ENCODE data around the gene PEX6. TPM values are rescaled to one million over a fixed set of nuclear protein-coding genes. Genes with fewer than 3 reads are reported as not detected.

The PEX6 gene
- polyA plus RNA-seq, 1 donor (not counting 4 experiments of a cell fraction or from before 2014, with no cell fraction given): 5.6 TPM

- Histone ChIP-seq H3K9me3 (ENCODE audit: control insufficient read depth, low read depth, low read length) (no peaks in the 10 kb centered on the region), H3K27me3 (ENCODE audit: control insufficient read depth, extremely low read depth, insufficient read depth, low read length) (no peaks in the 10 kb centered on the region), H2AFZ (ENCODE audit: control insufficient read depth, low read length) (no peak overlapping the region), H3K79me2 (ENCODE audit: control insufficient read depth, insufficient read depth, low read length) (peaks cover 39% of the 10 kb centered on the region), H3K36me3 (ENCODE audit: control insufficient read depth in 2 of 2, extremely low read depth in 1 of 2, insufficient read depth in 2 of 2, low read length in 2 of 2) (peaks cover 28 to 32% of the 10 kb centered on the region in 2 experiments), H4K20me1 (ENCODE audit: control insufficient read depth, extremely low read depth, insufficient read depth, low read length) (no peaks in the 10 kb centered on the region), H3K9ac (ENCODE audit: control insufficient read depth, extremely low read depth, insufficient read depth, low read length) (peak overlapping the region; percentile 76), H3K4me2 (ENCODE audit: control insufficient read depth, extremely low read depth, insufficient read depth, low read depth, low read length) (peak overlapping the region; percentile 73), H3K27ac (ENCODE audit: control insufficient read depth, insufficient read depth, low read length) (no peak overlapping the region), H3K4me3 (ENCODE audit: control insufficient read depth in 2 of 3, extremely low read depth in 1 of 3, insufficient read depth in 2 of 3, low read depth in 1 of 3, low read length in 3 of 3) (peak overlapping the region in 1 of 3 experiments; percentile 95), H3K9me1 (ENCODE audit: control insufficient read depth, extremely low read depth, insufficient read depth, low read length) (no peaks in the 10 kb centered on the region), H3K4me1 (ENCODE audit: control insufficient read depth, extremely low read depth, insufficient read depth, low read length) (peaks cover 16% of the 10 kb centered on the region)
- DNase-seq (ENCODE audit: low read depth, low spot score) (no peak), FAIRE-seq (no peak)
- dilution Hi-C loops (cut with MboI; ENCODE audit: extremely low pct_ligation_motif_present, low sequenced_read_pairs): no loop called here
- no peak for TF ChIP-seq CTCF (optimal IDR thresholded peaks at IDR 0.05 in 1 of 3, IDR thresholded peaks at IDR 0.05 in 1 of 3, conservative IDR thresholded peaks at IDR 0.05 in 1 of 3; ENCODE audit: extremely low read depth in 1 of 3, insufficient read depth in 2 of 3, low read length in 3 of 3)
- TF ChIP-seq EZH2 (IDR thresholded peaks at IDR 0.05; ENCODE audit: low read length): no peak
These were observed 33.4 kb upstream of the PEX6 start for GRCh38 chr6:43012364-43012763.

- H3K9me1 ChIP-seq (ENCODE audit: control insufficient read depth, extremely low read depth, insufficient read depth, low read length): no peaks in the 10 kb centered on the region
- no peak overlapping the region for H3K9ac ChIP-seq (ENCODE audit: control insufficient read depth, extremely low read depth, insufficient read depth, low read length)
- no peaks in the 10 kb centered on the region for H3K27me3 ChIP-seq (ENCODE audit: control insufficient read depth, extremely low read depth, insufficient read depth, low read length)
- H3K4me2 ChIP-seq (ENCODE audit: control insufficient read depth, extremely low read depth, insufficient read depth, low read depth, low read length): no peak overlapping the region
- H3K4me1 ChIP-seq (ENCODE audit: control insufficient read depth, extremely low read depth, insufficient read depth, low read length): peaks cover 16% of the 10 kb centered on the region
- dilution Hi-C loops (cut with MboI; ENCODE audit: extremely low pct_ligation_motif_present, low sequenced_read_pairs): no loop called here
- H3K79me2 ChIP-seq (ENCODE audit: control insufficient read depth, insufficient read depth, low read length): peaks cover 28% of the 10 kb centered on the region
- no peak overlapping the region for H3K4me3 ChIP-seq (ENCODE audit: control insufficient read depth in 2 of 3, extremely low read depth in 1 of 3, insufficient read depth in 2 of 3, low read depth in 1 of 3, low read length in 3 of 3)
- H3K9me3 ChIP-seq (ENCODE audit: control insufficient read depth, low read depth, low read length): no peaks in the 10 kb centered on the region
- H4K20me1 ChIP-seq (ENCODE audit: control insufficient read depth, extremely low read depth, insufficient read depth, low read length): no peaks in the 10 kb centered on the region
- no peak overlapping the region for H3K27ac ChIP-seq (ENCODE audit: control insufficient read depth, insufficient read depth, low read length)
- FAIRE-seq: no peak
- TF ChIP-seq CTCF (optimal IDR thresholded peaks at IDR 0.05 in 1 of 3, IDR thresholded peaks at IDR 0.05 in 1 of 3, conservative IDR thresholded peaks at IDR 0.05 in 1 of 3; ENCODE audit: extremely low read depth in 1 of 3, insufficient read depth in 2 of 3, low read length in 3 of 3) (no peak), EZH2 (IDR thresholded peaks at IDR 0.05; ENCODE audit: low read length) (no peak)
- H2AFZ ChIP-seq (ENCODE audit: control insufficient read depth, low read length): no peak overlapping the region
- H3K36me3 ChIP-seq (ENCODE audit: control insufficient read depth in 2 of 2, extremely low read depth in 1 of 2, insufficient read depth in 2 of 2, low read length in 2 of 2): peaks cover 29 to 42% of the 10 kb centered on the region in 2 experiments
- DNase-seq (ENCODE audit: low read depth, low spot score): no peak
These were observed 32.2 kb upstream of the PEX6 start for GRCh38 chr6:43011207-43011606.

Measured in keratinocyte (primary cell).